Measurements from ENCODE around the gene ACAD9. TPM values are rescaled to one million over a fixed set of nuclear protein-coding genes. Genes with fewer than 3 reads are reported as not detected.

The ACAD9 gene
- total and polyA plus RNA-seq, 2 donors (not counting 1 experiment from before 2014, with no cell fraction given), result 33.6 to 41.6 TPM

GRCh38 chr3:128906031-128906803 is 26.8 kb downstream of the ACAD9 start:
- Histone ChIP-seq H3K4me2 (ENCODE audit: extremely low read depth, insufficient read depth, low read length) (no peak overlapping the region), H2AFZ (ENCODE audit: low read length) (no peak overlapping the region), H3K36me3 (ENCODE audit: control insufficient read depth, insufficient read depth, low read length) (peaks cover 32% of the 10 kb centered on the region), H3K27ac (ENCODE audit: insufficient read depth, low read length) (no peak overlapping the region), H3K4me3 (replicated peaks in 1 of 4; ENCODE audit: control extremely low read depth in 1 of 4, insufficient read depth in 1 of 4, low read depth in 3 of 4, low read length in 4 of 4) (no peak overlapping the region), H3K27me3 (ENCODE audit: control insufficient read depth, insufficient read depth, low read length) (no peaks in the 10 kb centered on the region), H3K4me1 (ENCODE audit: control insufficient read depth, extremely low read depth, insufficient read depth, low read length) (no peaks in the 10 kb centered on the region), H4K20me1 (ENCODE audit: control insufficient read depth, extremely low read depth, insufficient read depth, low read length) (no peaks in the 10 kb centered on the region), H3K9me3 (ENCODE audit: control insufficient read depth, insufficient read depth, low read depth, low read length) (no peaks in the 10 kb centered on the region), H3K9ac (ENCODE audit: insufficient read depth, low read length) (no peak overlapping the region), H3K79me2 (ENCODE audit: control insufficient read depth, insufficient read depth, low read length) (no peaks in the 10 kb centered on the region)
- no peak for DNase-seq (ENCODE audit: low read depth in 2 of 2)
- TF ChIP-seq CTCF (conservative IDR thresholded peaks at IDR 0.05 in 1 of 2, IDR thresholded peaks at IDR 0.05 in 1 of 2; ENCODE audit: low read depth in 1 of 2, low read length in 2 of 2), result no peak
- no peak for TF ChIP-seq EZH2 (IDR thresholded peaks at IDR 0.05; ENCODE audit: low read length, missing control alignments)

GRCh38 chr3:128906804-128907525 is 27.5 kb downstream of the ACAD9 start:
- Histone ChIP-seq H3K4me2 (ENCODE audit: extremely low read depth, insufficient read depth, low read length) (no peak overlapping the region), H3K27me3 (ENCODE audit: control insufficient read depth, insufficient read depth, low read length) (no peaks in the 10 kb centered on the region), H3K36me3 (ENCODE audit: control insufficient read depth, insufficient read depth, low read length) (peaks cover 27% of the 10 kb centered on the region), H3K9me3 (ENCODE audit: control insufficient read depth, insufficient read depth, low read depth, low read length) (no peaks in the 10 kb centered on the region), H3K27ac (ENCODE audit: insufficient read depth, low read length) (no peak overlapping the region), H3K9ac (ENCODE audit: insufficient read depth, low read length) (no peak overlapping the region), H3K4me1 (ENCODE audit: control insufficient read depth, extremely low read depth, insufficient read depth, low read length) (no peaks in the 10 kb centered on the region), H3K4me3 (replicated peaks in 1 of 4; ENCODE audit: control extremely low read depth in 1 of 4, insufficient read depth in 1 of 4, low read depth in 3 of 4, low read length in 4 of 4) (no peak overlapping the region), H2AFZ (ENCODE audit: low read length) (no peak overlapping the region), H4K20me1 (ENCODE audit: control insufficient read depth, extremely low read depth, insufficient read depth, low read length) (no peaks in the 10 kb centered on the region), H3K79me2 (ENCODE audit: control insufficient read depth, insufficient read depth, low read length) (no peaks in the 10 kb centered on the region)
- TF ChIP-seq EZH2 (IDR thresholded peaks at IDR 0.05; ENCODE audit: low read length, missing control alignments) (no peak), CTCF (conservative IDR thresholded peaks at IDR 0.05 in 1 of 2, IDR thresholded peaks at IDR 0.05 in 1 of 2; ENCODE audit: low read depth in 1 of 2, low read length in 2 of 2) (no peak)
- no peak for DNase-seq (ENCODE audit: low read depth in 2 of 2)

GRCh38 chr3:128907706-128908445 is 28.5 kb downstream of the ACAD9 start:
- no peak overlapping the region for H3K27ac ChIP-seq (ENCODE audit: insufficient read depth, low read length)
- H2AFZ ChIP-seq (ENCODE audit: low read length), result no peak overlapping the region
- H3K9me3 ChIP-seq (ENCODE audit: control insufficient read depth, insufficient read depth, low read depth, low read length), result no peaks in the 10 kb centered on the region
- H3K4me3 ChIP-seq (replicated peaks in 1 of 4; ENCODE audit: control extremely low read depth in 1 of 4, insufficient read depth in 1 of 4, low read depth in 3 of 4, low read length in 4 of 4), result no peak overlapping the region
- H3K4me2 ChIP-seq (ENCODE audit: extremely low read depth, insufficient read depth, low read length), result no peak overlapping the region
- no peaks in the 10 kb centered on the region for H4K20me1 ChIP-seq (ENCODE audit: control insufficient read depth, extremely low read depth, insufficient read depth, low read length)
- no peaks in the 10 kb centered on the region for H3K79me2 ChIP-seq (ENCODE audit: control insufficient read depth, insufficient read depth, low read length)
- TF ChIP-seq CTCF (conservative IDR thresholded peaks at IDR 0.05 in 1 of 2, IDR thresholded peaks at IDR 0.05 in 1 of 2; ENCODE audit: low read depth in 1 of 2, low read length in 2 of 2), result no peak
- TF ChIP-seq EZH2 (IDR thresholded peaks at IDR 0.05; ENCODE audit: low read length, missing control alignments), result no peak
- H3K9ac ChIP-seq (ENCODE audit: insufficient read depth, low read length), result no peak overlapping the region
- H3K27me3 ChIP-seq (ENCODE audit: control insufficient read depth, insufficient read depth, low read length), result no peaks in the 10 kb centered on the region
- no peak for DNase-seq (ENCODE audit: low read depth in 2 of 2)
- peaks cover 26% of the 10 kb centered on the region for H3K36me3 ChIP-seq (ENCODE audit: control insufficient read depth, insufficient read depth, low read length)
- no peaks in the 10 kb centered on the region for H3K4me1 ChIP-seq (ENCODE audit: control insufficient read depth, extremely low read depth, insufficient read depth, low read length)
